DOHH2 (cell line): ENCODE measurements around the gene TRAF3IP3.

Experiments
- H3F3A ChIP-seq: fragments of 200-600 bp; sonication (generic), shearing (Covaris generic); 2 replicates; pipeline ENCODE4 v1.6.0; 2016; ENCODE audit warnings: antibody characterized with exemption, mild to moderate bottlenecking; ENCODE audit not compliant: control insufficient read depth, insufficient read depth
- H3K27ac ChIP-seq: fragments of 200-600 bp; sonication (generic); 2 replicates; pipeline ENCODE4 v1.5.1; 2014; ENCODE audit warnings: low read depth, mild to moderate bottlenecking, low read length, moderate library complexity
- H3K27me3 ChIP-seq: fragments of 200-600 bp; sonication (generic); 2 replicates; pipeline ENCODE4 v1.6.1; 2014; ENCODE audit warnings: mild to moderate bottlenecking, low read length, mixed read lengths; ENCODE audit not compliant: control insufficient read depth
- H3K36me3 ChIP-seq: fragments of 200-600 bp; sonication (generic); 2 replicates; pipeline ENCODE4 v1.6.1; 2014; ENCODE audit warnings: mild to moderate bottlenecking, low read length, moderate library complexity, mixed read lengths; ENCODE audit not compliant: control insufficient read depth
- H3K4me1 ChIP-seq: fragments of 200-600 bp; sonication (generic); 2 replicates; pipeline ENCODE4 v1.6.1; 2014; ENCODE audit warnings: mild to moderate bottlenecking, low read length, mixed read lengths; ENCODE audit not compliant: control insufficient read depth
- H3K4me2 ChIP-seq: fragments of 200-600 bp; sonication (generic); 2 replicates; pipeline ENCODE4 v1.6.0; 2014; ENCODE audit warnings: mild to moderate bottlenecking, low read length, moderate library complexity
- H3K4me3 ChIP-seq: fragments of 200-600 bp; sonication (generic); 2 replicates; pipeline ENCODE4 v1.5.1; 2014; ENCODE audit warnings: mild to moderate bottlenecking, low read length, mixed read lengths
- H3K79me2 ChIP-seq: fragments of 200-600 bp; sonication (generic); 2 replicates; pipeline ENCODE4 v1.6.1; 2014; ENCODE audit warnings: mild to moderate bottlenecking, low read length, mixed read lengths; ENCODE audit not compliant: control insufficient read depth
- H3K9me2 ChIP-seq: fragments of 200-600 bp; sonication (generic); replicated peaks from 2 replicates; pipeline ENCODE4 v1.6.1; 2014; ENCODE audit warnings: mild to moderate bottlenecking, low read length, mixed read lengths; ENCODE audit not compliant: control insufficient read depth
- H3K9me3 ChIP-seq: fragments of 200-600 bp; sonication (generic); 2 replicates; pipeline ENCODE4 v1.6.1; 2014; ENCODE audit warnings: antibody characterized with exemption, low read length, mixed read lengths; ENCODE audit not compliant: control insufficient read depth, insufficient read depth
- H4K20me1 ChIP-seq: fragments of 200-600 bp; sonication (generic); 2 replicates; pipeline ENCODE4 v1.6.0; 2014; ENCODE audit warnings: low read depth, mild to moderate bottlenecking, antibody characterized with exemption, low read length, moderate library complexity; ENCODE audit not compliant: control insufficient read depth, insufficient read depth
- CTCF ChIP-seq: fragments of 200-600 bp; sonication (generic); IDR thresholded peaks from one replicate; pipeline ENCODE4 v1.5.1; 2014; ENCODE audit warnings: antibody characterized with exemption, mild to moderate bottlenecking, low read depth, low read length; ENCODE audit not compliant: poor library complexity, severe bottlenecking
- EZH2phosphoT487 ChIP-seq: fragments of 200-600 bp; sonication (generic); IDR thresholded peaks from 2 replicates; pipeline ENCODE4 v1.6.1; 2017; ENCODE audit warnings: borderline replicate concordance, mild to moderate bottlenecking, antibody characterized with exemption, low read length, moderate library complexity, mixed read lengths

Gene TRAF3IP3

GRCh38 chr1:209808059-209808581 lies 52.3 kb downstream of the TRAF3IP3 start:
- H3K4me2 ChIP-seq = no peak overlapping the region
- TF ChIP-seq EZH2phosphoT487 (no peak), CTCF (no peak)
- H3K27ac ChIP-seq = no peak overlapping the region

GRCh38 chr1:209809611-209810010 lies 53.8 kb downstream of the TRAF3IP3 start:
- H3K9me2 ChIP-seq = no peaks in the 10 kb centered on the region
- H3K27me3 ChIP-seq = no peaks in the 10 kb centered on the region
- H3F3A ChIP-seq = no peaks in the 10 kb centered on the region
- H3K4me3 ChIP-seq = no peak overlapping the region
- TF ChIP-seq CTCF = no peak
- TF ChIP-seq EZH2phosphoT487 = no peak
- H3K27ac ChIP-seq = no peak overlapping the region
- no peaks in the 10 kb centered on the region for H3K36me3 ChIP-seq
- H4K20me1 ChIP-seq = no peaks in the 10 kb centered on the region
- H3K9me3 ChIP-seq = no peaks in the 10 kb centered on the region
- no peak overlapping the region for H3K4me2 ChIP-seq
- no peaks in the 10 kb centered on the region for H3K79me2 ChIP-seq
- peaks cover 5% of the 10 kb centered on the region; the same call in 1 of the 2 replicates for H3K4me1 ChIP-seq

More at GRCh38 chr1:209808059-209808581, 52.3 kb downstream of the TRAF3IP3 start:
- Histone ChIP-seq H3K79me2 (no peaks in the 10 kb centered on the region), H3K27me3 (no peaks in the 10 kb centered on the region), H3K9me3 (no peaks in the 10 kb centered on the region), H3K4me3 (no peak overlapping the region), H3F3A (no peaks in the 10 kb centered on the region), H3K36me3 (no peaks in the 10 kb centered on the region), H3K9me2 (no peaks in the 10 kb centered on the region), H3K4me1 (peaks cover 5% of the 10 kb centered on the region; the same call in 1 of the 2 replicates), H4K20me1 (no peaks in the 10 kb centered on the region)

GRCh38 chr1:209810783-209811182 lies 54.9 kb downstream of the TRAF3IP3 start:
- no peaks in the 10 kb centered on the region for H3F3A ChIP-seq
- H3K4me1 ChIP-seq = peaks cover 5% of the 10 kb centered on the region; the same call in 1 of the 2 replicates
- H3K79me2 ChIP-seq = no peaks in the 10 kb centered on the region
- H3K4me2 ChIP-seq = no peak overlapping the region
- TF ChIP-seq EZH2phosphoT487 (no peak), CTCF (no peak)
- H3K4me3 ChIP-seq = no peak overlapping the region
- H3K36me3 ChIP-seq = no peaks in the 10 kb centered on the region
- H3K27ac ChIP-seq = no peak overlapping the region
- H4K20me1 ChIP-seq = no peaks in the 10 kb centered on the region
- no peaks in the 10 kb centered on the region for H3K9me3 ChIP-seq
- H3K27me3 ChIP-seq = no peaks in the 10 kb centered on the region
- no peaks in the 10 kb centered on the region for H3K9me2 ChIP-seq
